Activated CD8-positive, alpha-beta T cell treated with anti-CD3 and anti-CD28 coated beads for 36 hours (primary cell): ENCODE measurements around the gene GGTA1. TPM values are rescaled to one million over a fixed set of nuclear protein-coding genes. Genes with fewer than 3 reads are reported as not detected.
"Not testable (repeated sequence)": the region's sequence is repeated elsewhere in the genome, so short reads cannot be mapped to it uniquely, and the experiment has no call there.

Experiments
- ATAC-seq: fragments of 200-7000 bp; cut with Tn5 transposase; one replicate; pipeline ENCODE4 v1.10.0; 2021; ENCODE audit warnings: mild to moderate bottlenecking, moderate library complexity
- CTCF ChIA-PET: fragments of 350-600 bp; sonication (Branson Sonifier 250); formaldehyde crosslinking; loops from one replicate; lab custom pipeline; 2021; ENCODE audit warnings: antibody characterized with exemption; lab: Charles Lee
- POLR2A ChIA-PET: fragments of 350-600 bp; sonication (Branson Sonifier 250); formaldehyde crosslinking; loops from one replicate; lab custom pipeline; 2021; ENCODE audit warnings: antibody characterized with exemption; lab: Charles Lee
- DNase-seq: peaks from one replicate; pipeline ENCODE4 v3.0.0-alpha.2; 2020
- H3K27ac Mint-ChIP-seq: one replicate; pipeline ENCODE4 v1.8.0; 2021; ENCODE audit warnings: mild to moderate bottlenecking, mixed read lengths
- H3K27me3 Mint-ChIP-seq: one replicate; pipeline ENCODE4 v1.8.0; 2021; ENCODE audit warnings: mixed read lengths
- H3K36me3 Mint-ChIP-seq: one replicate; pipeline ENCODE4 v1.8.0; 2021; ENCODE audit warnings: low read depth, mixed read lengths
- H3K4me1 Mint-ChIP-seq: one replicate; pipeline ENCODE4 v1.8.0; 2021; ENCODE audit warnings: low read depth, mixed read lengths
- H3K4me3 Mint-ChIP-seq: one replicate; pipeline ENCODE4 v1.8.0; 2021; ENCODE audit warnings: mild to moderate bottlenecking, moderate library complexity, mixed read lengths
- H3K9me3 Mint-ChIP-seq: one replicate; pipeline ENCODE4 v1.8.0; 2021; ENCODE audit warnings: mixed read lengths
- CTCF ChIP-seq: fragments of 200-600 bp; IDR thresholded peaks from one replicate; pipeline ENCODE4 v1.8.0; 2022; ENCODE audit warnings: antibody characterized with exemption, mild to moderate bottlenecking
- intact Hi-C: fragments of 100-400 bp; cut with micrococcal nuclease; formaldehyde crosslinking; loops from one replicate; pipeline ENCODE4 v1.10.0; 2022
- total RNA-seq, 2 experiments: library from RNA; stranded (reverse); gene quantifications; one replicate each; pipeline ENCODE4 v1.2.3, GENCODE V29; 2021

Gene GGTA1
- total RNA-seq, 2 experiments from 2014 or later = not detected

- no peak for TF ChIP-seq CTCF
- intact Hi-C loops = no loop called here
- Mint-ChIP-seq H3K4me3 (no peak overlapping the region), H3K9me3 (no peaks in the 10 kb centered on the region), H3K27ac (no peak overlapping the region), H3K27me3 (peaks cover 8% of the 10 kb centered on the region), H3K36me3 (no peaks in the 10 kb centered on the region), H3K4me1 (no peaks in the 10 kb centered on the region)
- no peak for DNase-seq
- CTCF ChIA-PET = no interaction called here
- no peak for ATAC-seq
- POLR2A ChIA-PET = interaction anchor here (0.7 to 0.8 kb wide), 2 partner anchors 10 to 50 kb away, joined by 3 read pairs; no protein-coding TSS in a partner anchor
Observed at GRCh38 chr9:121529237-121529987, 29.8 kb upstream of the GGTA1 start.

GRCh38 chr9:121528642-121529041 lies 29.0 kb upstream of the GGTA1 start:
- H3K27me3 Mint-ChIP-seq = peaks cover 8% of the 10 kb centered on the region
- intact Hi-C loops = no loop called here
- H3K36me3 Mint-ChIP-seq = no peaks in the 10 kb centered on the region
- ATAC-seq (no peak), DNase-seq (no peak)
- TF ChIP-seq CTCF = no peak
- H3K4me1 Mint-ChIP-seq = no peaks in the 10 kb centered on the region
- H3K4me3 Mint-ChIP-seq = no peak overlapping the region
- no peaks in the 10 kb centered on the region for H3K9me3 Mint-ChIP-seq
- H3K27ac Mint-ChIP-seq = no peak overlapping the region
- CTCF ChIA-PET = interaction anchor here (0.8 kb wide), 1 partner anchor 17 kb away, joined by 3 read pairs; no protein-coding TSS in a partner anchor
- POLR2A ChIA-PET = interaction anchor here (0.7 kb wide), 1 partner anchor 49 kb away, joined by 3 read pairs; no protein-coding TSS in a partner anchor

GRCh38 chr9:121527371-121527770 lies 27.7 kb upstream of the GGTA1 start:
- H3K36me3 Mint-ChIP-seq = no peaks in the 10 kb centered on the region
- peaks cover 7% of the 10 kb centered on the region for H3K27me3 Mint-ChIP-seq
- no peak overlapping the region for H3K27ac Mint-ChIP-seq
- H3K9me3 Mint-ChIP-seq = no peaks in the 10 kb centered on the region
- POLR2A ChIA-PET = no interaction called here
- H3K4me3 Mint-ChIP-seq = no peak overlapping the region
- intact Hi-C loops = no loop called here
- ATAC-seq (no peak), DNase-seq (no peak)
- TF ChIP-seq CTCF = no peak
- no peaks in the 10 kb centered on the region for H3K4me1 Mint-ChIP-seq
- CTCF ChIA-PET = interaction anchor here (1.5 kb wide), 1 partner anchor 30 kb away, joined by 3 read pairs; no protein-coding TSS in a partner anchor

GRCh38 chr9:121519688-121520087 lies 20.0 kb upstream of the GGTA1 start:
- H3K36me3 Mint-ChIP-seq, DNase-seq, intact Hi-C loops, H3K4me3 Mint-ChIP-seq, H3K9me3 Mint-ChIP-seq, ATAC-seq, H3K27ac Mint-ChIP-seq, H3K4me1 Mint-ChIP-seq, H3K27me3 Mint-ChIP-seq: not testable (repeated sequence)
- ChIA-PET CTCF (interaction anchor here (1.3 kb wide), 1 partner anchor 200 kb away, joined by 3 read pairs; no protein-coding TSS in a partner anchor), POLR2A (interaction anchor here (1.1 kb wide), 1 partner anchor 10 kb away, joined by 3 read pairs; no protein-coding TSS in a partner anchor)

- ChIA-PET CTCF (no interaction called here), POLR2A (no interaction called here)
- no peak for TF ChIP-seq CTCF
- no peak for DNase-seq
- no peak overlapping the region for H3K4me3 Mint-ChIP-seq
- no peaks in the 10 kb centered on the region for H3K36me3 Mint-ChIP-seq
- no peaks in the 10 kb centered on the region for H3K4me1 Mint-ChIP-seq
- H3K27ac Mint-ChIP-seq = no peak overlapping the region
- intact Hi-C loops = no loop called here
- H3K9me3 Mint-ChIP-seq = peaks cover 2% of the 10 kb centered on the region
- ATAC-seq = no peak
- H3K27me3 Mint-ChIP-seq = peaks cover 10% of the 10 kb centered on the region
Observed at GRCh38 chr9:121518634-121519033, 19.0 kb upstream of the GGTA1 start.

- H3K9me3 Mint-ChIP-seq, H3K27me3 Mint-ChIP-seq, H3K27ac Mint-ChIP-seq, ATAC-seq, H3K4me1 Mint-ChIP-seq, CTCF ChIA-PET, H3K36me3 Mint-ChIP-seq, intact Hi-C loops, POLR2A ChIA-PET, H3K4me3 Mint-ChIP-seq, DNase-seq: not testable (repeated sequence)
Observed at GRCh38 chr9:121513166-121513565, 13.5 kb upstream of the GGTA1 start.
